GM19328 (cell line): ENCODE data around the gene COASY.
"Not testable (repeated sequence)": the region's sequence is repeated elsewhere in the genome, so short reads cannot be mapped to it uniquely, and the experiment has no call there.

ENCODE experiments used
- ATAC-seq: cut with Tn5 transposase; IDR thresholded peaks from one replicate; pipeline ENCODE4 v1.9.1; 2021; ENCODE audit warnings: mild to moderate bottlenecking, moderate library complexity; ENCODE audit not compliant: unreplicated experiment

Gene COASY

DNA sequence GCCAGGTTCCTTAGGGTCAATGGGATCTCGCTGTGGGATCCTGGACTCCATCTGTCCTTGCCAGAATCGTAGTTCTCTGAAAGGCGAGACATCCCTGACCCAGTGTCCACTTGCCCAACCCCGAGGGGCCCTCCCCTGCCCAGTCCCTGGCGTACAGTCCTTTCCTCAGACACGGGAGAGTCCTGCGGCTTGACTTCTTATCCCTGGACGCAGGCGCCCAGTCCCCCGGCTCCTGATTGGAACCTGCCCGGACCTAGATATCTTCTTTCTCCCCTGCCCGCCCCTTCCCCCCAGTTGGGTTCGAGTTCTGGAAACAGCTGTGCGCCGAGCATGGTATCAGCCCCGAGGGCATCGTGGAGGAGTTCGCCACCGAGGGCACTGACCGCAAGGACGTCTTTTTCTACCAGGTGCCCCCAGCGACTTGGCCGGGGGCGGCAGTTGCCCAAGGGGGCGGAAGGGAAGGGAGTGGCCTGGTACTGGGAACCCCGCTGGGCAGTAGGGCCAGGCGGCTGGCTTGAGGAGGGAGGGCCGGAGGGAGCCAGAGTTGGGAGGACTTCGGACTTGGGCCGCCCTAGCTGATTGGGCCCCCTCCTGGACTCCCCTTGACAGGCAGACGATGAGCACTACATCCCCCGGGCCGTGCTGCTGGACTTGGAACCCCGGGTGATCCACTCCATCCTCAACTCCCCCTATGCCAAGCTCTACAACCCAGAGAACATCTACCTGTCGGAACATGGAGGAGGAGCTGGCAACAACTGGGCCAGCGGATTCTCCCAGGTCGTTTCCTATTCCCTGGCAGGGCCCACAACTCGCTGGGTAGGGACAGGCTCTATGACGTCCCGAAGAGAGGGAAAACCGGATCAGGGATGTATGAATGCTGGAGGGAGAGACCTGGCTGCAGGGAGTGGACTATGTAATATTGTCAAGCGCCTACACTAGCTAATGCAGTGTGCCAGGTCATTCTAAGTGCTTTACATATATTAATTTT is 48.2 kb downstream of the COASY start:
- not testable (repeated sequence) for ATAC-seq

DNA sequence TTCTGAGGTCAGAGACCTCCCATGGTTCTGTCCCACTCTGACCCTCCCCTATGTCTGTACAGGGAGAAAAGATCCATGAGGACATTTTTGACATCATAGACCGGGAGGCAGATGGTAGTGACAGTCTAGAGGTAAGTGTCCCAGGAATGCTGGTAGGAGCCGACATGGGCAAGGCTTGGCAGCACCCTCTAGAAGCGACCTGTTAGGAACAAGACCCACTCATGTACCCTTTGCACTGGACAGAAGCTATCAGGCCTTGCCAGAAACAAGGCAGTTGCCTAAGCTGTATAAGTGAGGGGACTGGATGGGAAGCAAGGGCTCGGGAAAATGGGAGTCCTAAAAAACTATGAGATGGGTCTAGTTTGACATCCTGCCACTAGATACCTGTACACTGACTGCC is 50.1 kb downstream of the COASY start:
- no peak for ATAC-seq

DNA sequence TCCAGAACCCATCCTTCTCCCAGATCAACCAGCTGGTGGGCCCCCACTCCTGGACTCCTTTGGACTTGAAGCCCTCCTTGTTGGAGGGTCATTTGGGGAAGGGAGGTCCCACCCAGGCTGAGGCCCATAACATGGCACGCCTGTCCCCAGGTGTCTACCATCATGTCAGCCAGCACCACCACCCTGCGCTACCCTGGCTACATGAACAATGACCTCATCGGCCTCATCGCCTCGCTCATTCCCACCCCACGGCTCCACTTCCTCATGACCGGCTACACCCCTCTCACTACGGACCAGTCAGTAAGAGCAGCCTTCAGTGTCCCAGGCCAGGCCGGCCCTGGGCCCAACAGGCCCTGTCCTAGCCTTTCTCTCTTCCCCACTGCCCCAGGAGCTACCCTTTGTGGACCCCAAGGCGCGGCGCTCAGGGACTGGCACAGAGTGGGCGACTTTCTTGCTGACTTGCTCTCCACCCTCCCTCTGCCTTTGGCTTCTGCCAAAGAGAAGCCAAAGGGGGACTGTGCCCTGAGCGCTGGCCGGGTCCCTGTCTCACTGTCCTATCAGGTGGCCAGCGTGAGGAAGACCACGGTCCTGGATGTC is 51.8 kb downstream of the COASY start:
- ATAC-seq: no peak
